Right forelimb (tissue), 1 donor: ENCODE measurements around the gene LSMEM2.

Experiments
- DNase-seq: peaks from one replicate; pipeline ENCODE4 v3.0.0-alpha.2; 2018

Gene LSMEM2

DNA sequence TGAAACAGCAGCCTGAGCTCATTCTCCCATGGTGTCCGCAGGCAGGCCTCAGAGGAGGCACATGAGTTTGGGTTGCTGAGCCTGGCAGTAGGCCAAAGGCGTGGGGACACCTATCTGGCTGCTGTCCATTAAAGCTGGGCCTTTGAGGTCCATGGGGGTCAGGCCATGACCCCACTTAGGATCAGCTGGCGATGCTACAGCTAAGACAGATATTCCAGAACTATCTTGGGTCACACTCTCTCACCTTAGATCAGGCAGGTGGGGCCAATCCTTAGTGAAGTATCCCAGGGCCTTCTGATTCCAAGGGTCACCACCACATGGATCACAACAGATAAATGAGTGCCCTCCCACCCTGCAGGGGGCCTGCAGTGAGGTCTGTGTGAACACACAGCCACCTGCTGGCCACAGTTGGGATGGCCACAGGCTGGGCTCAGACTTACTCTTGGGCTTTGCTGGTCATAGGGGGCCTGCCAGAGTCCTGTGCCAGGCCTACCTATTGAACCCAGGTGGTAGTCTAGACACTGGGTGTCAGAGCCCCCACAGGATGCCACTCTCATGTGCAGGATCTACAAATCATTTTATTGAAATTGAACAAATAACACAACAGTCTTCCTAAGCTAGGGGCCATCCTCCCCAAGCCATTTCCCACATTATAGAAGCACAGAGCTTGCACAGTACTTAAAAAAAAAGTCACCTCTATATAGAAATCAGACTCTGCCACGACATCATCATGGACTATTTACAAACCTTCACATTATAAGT lies 45.6 kb downstream of the LSMEM2 start:
- DNase-seq: peak; percentile 74

DNA sequence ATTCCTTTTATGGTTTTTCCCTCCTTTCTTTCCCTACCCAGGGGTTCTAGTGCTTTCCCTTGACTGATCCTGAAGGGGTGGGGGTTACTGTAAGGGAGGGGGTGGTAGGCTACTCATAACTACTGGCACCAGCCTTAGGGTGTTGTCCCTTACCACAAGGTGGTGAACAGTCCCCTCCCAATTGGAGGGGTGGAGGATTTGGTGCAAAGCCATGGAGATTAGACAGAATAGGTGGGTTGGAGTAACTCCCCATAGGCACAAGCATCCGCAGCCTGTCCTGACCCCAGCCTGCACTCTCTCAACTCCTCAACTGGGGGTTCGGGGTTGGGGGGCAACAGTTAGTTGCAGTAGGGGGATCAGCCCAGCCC lies 46.2 kb downstream of the LSMEM2 start:
- DNase-seq: no peak

DNA sequence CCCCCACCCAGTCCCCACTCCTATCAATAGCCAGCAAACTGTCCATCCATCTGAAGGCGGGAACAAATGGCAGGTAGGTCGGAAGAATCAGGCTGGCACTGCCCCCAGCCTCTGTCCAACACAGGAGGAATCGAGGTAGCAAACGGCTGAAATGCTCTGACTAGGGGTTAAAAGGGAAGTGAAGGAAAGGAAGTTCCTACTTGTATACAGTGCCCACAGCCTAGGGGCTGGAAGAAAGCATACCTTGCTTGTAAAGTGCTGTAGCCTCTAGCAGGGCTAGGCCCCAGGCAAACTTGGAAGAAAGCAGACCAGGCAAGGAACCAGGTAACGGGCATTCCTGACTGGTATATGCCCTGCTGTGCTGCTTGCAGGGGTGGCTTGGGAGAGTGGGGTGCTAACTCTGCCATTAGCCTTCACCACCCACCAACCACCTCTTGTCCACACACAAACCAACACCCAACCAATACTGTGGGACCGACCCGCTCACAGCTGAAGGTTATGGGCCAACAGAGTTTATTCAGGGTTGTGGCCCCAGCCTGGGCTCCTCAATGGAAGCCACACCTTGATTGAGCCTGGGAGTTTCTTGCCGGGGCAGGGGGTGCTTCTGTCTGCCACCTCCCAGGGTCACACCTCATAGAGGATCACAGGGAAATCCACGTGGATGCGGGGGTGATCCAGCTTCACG lies 46.8 kb downstream of the LSMEM2 start:
- DNase-seq: no peak

DNA sequence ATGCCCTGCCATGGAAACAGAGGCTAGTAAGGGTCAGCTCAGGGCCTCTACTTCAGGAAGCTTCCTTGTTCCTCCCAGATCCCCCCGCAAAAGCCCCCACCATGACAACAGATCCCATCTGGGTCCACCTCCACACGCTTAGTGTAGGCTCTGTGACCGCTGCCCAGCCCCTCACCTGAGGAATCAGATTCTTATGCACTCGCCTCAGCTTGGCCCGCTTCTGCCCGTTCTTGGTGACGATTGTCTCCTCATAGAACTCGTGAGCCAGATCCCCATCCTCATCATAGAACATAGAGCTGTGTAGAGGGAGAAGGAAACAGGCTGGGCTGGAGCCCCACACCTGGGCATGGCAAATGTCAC lies 47.3 kb downstream of the LSMEM2 start:
- no peak for DNase-seq

DNA sequence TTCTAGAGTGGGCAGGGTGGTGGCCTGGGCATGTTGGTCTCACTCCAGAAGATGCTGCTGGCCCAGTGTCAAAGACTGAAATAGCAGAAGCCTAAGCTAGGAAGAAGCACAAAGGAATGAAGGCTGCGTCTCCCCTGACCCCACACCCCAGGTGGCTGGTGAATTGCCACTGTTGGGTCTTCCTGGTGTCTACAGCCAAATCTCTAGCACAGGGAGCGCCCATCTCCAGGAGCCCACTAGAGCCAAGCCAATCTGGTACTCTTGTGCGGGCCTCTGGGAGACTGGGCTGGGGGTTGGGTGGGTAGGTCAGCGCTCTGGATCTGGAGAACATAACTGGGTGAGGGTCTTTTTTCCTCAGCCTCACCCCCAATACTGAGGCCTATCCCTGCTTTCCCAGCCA lies 48.2 kb downstream of the LSMEM2 start:
- DNase-seq: no peak

DNA sequence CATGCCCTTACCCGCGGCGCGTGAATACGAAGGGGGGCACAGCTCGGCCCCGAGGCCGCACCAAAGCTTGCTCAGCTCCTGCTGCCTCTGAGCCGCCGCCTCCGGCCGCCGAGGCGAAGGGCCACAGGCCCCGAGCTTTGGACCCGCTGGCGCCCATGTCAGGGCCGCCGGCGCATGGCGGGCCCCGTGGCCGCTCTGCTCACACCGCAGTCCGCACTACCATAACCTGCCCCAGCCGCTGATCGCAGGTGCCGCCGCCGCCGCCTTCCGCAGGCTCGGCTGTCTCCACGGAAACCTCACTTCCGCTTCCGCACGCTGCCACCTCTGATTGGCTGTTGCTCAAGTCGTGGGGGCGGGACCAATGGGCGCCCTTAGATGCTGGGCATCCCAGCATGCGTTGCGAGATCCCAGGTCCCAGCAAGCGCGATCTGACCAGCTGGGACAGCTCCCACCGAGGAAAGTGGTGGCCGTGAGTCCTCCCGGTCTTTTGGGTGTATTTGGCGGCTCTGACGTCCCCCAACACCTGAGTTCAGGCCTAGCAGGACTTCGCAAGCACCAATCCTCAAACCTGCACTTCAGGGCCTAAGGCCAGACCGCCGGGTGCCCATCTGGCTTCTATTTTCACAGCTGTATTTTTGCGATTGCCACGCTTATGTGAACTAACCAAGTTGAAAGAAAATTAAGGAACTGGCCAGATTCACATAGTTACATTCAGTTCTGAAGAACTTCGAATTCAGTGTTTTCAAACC lies 49.2 kb downstream of the LSMEM2 start, which contains the start of gene TUSC2:
TUSC2 (minus strand) TSS at position 281 of the 749 bp plus-strand sequence; CDS start at position 157, 124 bp downstream.
- DNase-seq: peak; percentile 96

DNA sequence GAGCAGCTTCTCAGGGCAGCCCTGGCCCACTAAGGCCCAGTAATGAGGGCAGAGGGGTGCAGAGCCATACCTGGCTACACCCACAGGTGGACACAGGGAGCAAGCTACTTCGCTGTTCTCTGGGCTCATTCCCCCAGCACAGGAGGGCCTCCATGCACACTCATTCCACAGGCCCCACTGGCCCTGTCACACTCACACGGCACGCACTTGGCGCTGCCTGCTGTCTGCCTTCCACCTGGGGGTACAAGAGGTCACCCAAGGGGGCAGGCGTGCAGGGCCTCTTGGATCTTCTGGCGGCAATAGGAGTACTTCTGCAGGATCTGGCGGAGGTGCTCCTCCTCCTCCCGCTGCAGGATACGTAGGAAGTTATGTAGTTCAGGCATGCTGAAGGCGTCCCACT lies 51.4 kb downstream of the LSMEM2 start:
- DNase-seq: no peak

DNA sequence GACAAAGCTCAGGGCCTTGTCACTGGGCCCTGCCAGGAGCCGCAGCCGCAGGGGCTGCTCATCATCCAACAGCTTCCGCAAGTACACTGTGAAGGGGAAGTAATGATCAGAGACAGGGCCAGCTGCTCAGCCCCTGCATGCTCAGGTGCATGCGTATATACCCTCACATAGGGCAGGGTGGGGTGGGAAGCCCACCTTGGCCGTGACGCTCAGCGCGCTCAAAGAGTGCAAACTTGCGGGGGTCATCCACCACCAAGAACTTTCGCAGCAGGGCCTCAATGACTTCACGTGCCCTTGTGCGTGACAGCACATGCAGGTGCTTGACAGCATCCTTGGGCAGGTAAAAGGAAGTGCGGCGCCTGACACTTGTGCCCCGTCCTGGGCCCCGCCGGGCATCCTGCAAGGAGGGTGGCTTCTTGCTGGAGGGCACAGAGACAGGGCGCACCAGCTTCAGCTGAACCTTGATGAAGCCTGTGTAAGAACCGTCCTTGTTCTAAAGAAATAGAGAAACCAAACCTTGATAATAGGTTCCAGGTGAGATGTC lies 52.5 kb downstream of the LSMEM2 start:
- no peak for DNase-seq

DNA sequence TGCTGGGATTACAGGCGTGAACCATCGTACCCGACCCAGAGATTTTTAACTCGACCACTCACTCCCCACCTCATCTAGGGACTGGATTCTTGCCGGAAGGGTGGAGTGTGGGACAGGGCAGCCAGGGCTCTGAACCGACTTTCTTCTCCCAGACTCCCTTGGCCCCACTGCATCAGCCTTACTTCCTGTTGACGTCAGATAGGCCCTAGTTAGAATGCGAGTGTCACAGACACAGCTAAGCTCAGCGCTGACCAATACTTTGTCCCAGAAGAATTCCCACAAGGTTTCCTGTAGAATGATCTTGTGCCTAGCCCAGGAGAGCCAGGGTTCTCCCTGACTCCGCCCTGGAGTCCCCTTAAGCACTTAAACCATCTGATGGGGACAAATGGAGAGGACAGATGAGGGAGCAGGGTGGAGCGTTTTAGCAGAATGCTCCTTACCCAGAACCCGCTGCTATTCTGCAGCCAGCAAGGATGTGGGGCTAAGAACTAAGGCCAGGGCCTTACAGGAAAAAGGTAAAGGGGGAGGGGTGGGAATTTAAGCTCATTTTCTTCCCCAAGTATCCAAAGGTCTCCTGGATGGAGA lies 54.9 kb downstream of the LSMEM2 start:
- no peak for DNase-seq

DNA sequence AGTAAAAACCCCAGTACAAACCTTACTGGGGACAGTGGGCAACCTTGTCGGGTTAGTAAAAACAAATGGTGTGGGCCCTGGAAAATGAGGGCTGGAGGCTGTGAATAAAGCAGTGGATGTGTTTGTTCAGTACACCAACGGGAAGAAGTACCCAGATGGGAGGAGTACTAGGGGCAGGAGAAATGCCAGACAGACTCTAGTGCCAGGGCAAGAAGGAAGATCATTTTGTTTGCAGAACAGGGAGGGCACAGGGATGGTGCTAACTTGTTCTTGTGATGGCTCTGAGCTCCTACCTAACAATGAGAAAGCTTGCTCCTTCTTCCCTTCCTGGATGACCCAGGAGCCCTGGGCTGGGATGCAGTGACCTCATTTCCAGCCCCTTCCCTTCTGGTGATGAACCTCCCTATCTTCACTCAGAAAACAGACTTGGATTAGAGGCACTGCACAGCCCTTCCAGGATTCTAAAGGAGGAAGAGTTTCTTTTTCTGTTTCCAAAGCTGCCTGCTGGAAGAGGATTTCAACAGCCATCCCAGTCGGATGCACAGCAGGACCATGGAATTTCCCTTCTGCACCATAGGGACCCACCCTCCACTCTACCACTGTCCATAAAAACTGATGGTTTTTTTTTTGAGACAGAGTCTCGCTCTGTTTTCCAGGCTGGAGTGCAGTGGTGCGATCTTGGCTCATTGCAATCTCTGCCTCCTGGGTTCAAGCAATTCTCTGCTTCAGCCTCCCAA lies 55.6 kb downstream of the LSMEM2 start:
- DNase-seq: no peak

DNA sequence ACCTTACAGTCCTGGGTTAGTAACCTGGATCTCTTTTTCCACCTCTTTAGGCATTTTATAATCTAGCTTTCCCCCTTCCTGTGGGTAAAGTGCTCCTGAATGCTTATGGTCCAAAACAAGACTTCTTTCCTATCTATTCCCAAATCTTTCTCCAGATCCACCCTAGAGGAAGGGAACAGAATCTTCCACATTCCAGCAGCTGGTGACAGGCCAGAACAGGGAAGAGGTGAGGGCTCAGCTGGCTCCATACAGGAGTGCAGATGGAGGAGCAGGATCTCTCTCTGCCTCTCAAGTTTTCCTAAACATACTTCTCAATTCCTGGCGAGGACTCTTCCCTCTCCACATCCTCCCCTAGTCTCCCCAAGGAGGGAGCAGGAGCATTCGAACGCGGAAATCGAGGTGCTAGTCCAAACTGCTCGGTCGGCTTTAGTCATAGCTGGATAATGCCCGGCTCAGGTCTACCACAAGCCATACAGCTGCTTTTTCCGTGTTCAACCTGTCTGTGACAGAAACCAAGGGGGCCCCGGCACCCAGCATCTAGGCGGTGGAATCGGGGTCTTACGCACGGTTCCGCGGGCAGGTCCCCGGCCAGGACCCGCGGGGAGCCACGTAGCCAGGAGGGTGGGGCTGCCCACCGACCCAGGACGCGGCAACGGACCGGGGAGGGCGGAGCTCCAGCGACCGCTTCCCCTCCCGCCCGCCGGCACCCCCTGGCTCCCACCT lies 57.7 kb downstream of the LSMEM2 start:
- no peak for DNase-seq

DNA sequence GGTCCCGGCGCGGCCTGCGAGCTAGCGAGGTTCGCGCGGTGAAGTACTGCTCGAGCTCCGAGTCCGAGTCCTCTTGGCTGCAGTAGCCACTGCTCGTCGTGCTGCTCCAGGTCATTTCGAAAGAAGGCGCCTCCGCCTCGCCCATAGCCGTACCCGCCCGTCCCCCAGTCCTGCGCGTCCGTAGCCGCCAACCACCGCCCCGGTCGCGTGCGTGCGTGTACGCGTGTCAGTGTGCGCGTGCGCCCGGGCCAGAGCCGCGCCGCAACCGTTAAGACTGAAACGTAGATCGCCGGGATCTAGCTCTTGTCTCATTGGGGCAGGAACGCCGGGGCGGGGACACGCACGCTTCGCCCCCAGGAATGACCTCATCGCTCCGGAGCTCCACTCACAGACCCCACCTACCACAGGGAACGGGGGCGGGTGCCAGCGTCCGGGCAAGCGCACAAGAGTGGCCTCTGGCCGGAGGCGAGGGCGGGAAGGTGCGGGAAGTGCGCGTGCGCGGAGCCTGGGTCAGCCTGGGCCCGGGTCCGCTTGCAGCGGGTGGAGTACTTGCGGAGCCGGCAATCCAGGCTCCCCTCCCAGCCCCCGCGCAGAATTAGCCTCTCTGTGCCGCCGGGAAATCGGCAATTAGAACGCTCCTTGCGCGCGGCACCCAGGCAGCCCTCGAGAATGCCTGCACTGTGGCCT lies 58.4 kb downstream of the LSMEM2 start:
- peak; percentile 99 for DNase-seq
